Lung microvascular endothelial cell (primary cell): ENCODE measurements around the gene CRHR2. TPM values are rescaled to one million over a fixed set of nuclear protein-coding genes. Genes with fewer than 3 reads are reported as not detected.
"Not testable (repeated sequence)": the region's sequence is repeated elsewhere in the genome, so short reads cannot be mapped to it uniquely, and the experiment has no call there.

Experiments used
- DNase-seq, 2 donors: peaks; one replicate each; pipeline versions ENCODE4 v3.0.0 to v3.0.0-alpha.2; 2010; ENCODE audit warnings: low read depth in 2 of 2
- total RNA-seq: library from RNA; depleted of rRNA; stranded (reverse); fragments of >200 nt; gene quantifications from 2 replicates; pipeline ENCODE4 v1.2.1, GENCODE V29; 2014

Gene CRHR2
- total RNA-seq: not detected in 2 replicates

DNA sequence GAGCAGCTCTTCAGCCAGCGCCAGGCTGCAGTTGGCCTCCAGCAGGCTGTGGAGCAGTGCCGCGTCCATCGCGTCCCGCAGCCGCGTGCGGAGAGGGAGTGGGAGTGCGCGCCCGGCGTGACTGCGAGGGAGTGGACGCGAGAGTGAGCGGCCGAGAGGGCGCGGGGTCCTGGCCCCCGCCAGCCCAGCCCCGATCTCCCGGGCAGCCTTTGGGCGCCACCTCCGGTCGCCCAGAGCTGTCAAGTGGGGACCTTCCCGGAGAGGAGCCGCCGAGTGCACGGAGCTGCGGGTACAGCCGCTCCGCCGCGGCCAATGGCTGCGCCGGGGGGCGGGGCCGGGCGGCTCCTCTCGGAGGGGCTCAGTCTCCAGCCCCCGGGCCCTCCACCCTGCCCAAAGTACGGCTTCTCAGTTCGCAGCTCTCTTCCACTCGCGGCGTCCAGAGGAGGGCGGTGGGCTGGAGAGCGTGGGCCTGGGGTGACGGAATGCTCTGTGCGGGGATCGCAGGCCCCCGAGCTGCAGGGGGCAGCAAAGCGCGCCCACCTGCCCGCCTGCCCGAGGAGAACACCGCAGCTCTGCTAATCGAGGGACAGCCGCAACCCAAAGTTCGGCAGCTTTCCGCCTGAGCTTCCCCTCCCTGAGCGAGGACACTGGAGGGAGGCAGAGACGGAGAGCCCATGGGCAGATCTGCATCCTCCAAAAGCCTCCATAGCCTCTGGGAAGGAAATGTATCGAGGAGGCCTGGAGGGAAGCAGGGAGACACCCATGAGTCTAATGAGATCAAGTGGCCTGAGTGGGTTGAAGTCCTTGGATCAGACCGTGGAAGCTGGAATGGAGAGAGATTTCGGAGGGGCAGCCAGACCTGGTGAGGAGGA is at the start of gene CRHR2:
TSS of gene CRHR2 (minus strand) at position 245 of the 872 bp plus-strand sequence. CDS start at position 69, 176 bp downstream.
- peak in 1 of 2 donors; percentile 12 for DNase-seq

GRCh38 chr7:30731581-30731980 is 49.3 kb upstream of the CRHR2 start:
- no peak for DNase-seq

DNA sequence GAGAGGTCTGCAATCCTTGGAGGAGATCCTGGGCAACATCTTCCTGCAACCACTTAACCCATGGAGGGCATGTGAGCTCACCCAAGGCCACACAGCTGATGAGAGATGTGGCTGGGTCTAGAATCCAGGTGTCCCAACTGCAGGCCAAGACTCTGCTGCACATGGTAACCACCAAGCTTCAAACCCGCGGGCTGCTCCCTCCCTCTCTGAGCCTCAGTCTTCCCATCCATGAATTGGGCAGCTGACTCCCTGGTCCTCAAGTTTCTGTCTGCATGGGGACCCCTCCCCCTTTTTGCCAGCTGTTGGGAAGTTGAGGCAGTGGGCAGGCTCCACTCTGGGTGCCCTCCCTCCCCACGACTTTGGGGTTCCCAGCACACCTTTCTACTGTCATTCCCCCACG is 48.7 kb upstream of the CRHR2 start:
- DNase-seq: no peak

DNA sequence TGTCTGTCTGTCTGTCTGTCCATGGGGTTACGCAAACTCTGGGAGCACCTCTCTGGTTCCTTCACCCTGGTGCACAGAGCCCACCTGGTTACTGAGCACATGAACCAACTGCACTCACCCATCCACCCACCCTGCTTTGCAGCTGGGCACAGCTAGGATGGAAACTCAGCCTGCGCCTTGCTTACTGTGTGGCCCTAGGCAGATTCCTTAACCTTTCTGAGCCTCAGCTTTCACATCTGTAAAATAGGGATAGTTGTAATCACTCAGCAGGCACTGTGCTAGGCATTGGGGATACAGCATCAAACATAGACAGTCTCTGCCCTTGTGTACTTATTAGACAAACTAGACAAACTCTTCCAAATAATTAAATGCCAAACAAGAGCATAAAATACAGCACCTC is 47.8 kb upstream of the CRHR2 start:
- DNase-seq: no peak

DNA sequence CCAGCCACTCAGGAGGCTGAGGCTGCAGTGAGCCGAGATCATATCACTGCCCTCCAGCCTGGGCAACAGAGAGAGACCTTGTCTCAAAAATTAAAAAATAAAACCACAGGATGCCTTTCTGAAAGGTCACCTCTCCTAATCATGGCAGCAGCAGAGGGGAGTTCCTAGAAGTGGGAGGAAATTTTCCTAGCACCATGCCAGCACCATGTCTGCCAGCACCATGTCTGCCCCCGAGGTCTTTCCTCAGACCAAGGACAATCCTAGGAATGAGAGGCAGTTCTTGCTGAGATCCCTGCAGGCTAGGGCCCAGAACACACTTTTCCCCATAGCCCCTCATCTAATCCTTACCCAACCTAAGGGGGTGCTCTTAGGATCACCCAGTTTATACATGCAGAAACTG is 47.4 kb upstream of the CRHR2 start:
- DNase-seq: no peak

GRCh38 chr7:30728591-30729100 is 46.4 kb upstream of the CRHR2 start:
- no peak for DNase-seq

GRCh38 chr7:30727061-30727945 is 45.0 kb upstream of the CRHR2 start:
- no peak for DNase-seq

DNA sequence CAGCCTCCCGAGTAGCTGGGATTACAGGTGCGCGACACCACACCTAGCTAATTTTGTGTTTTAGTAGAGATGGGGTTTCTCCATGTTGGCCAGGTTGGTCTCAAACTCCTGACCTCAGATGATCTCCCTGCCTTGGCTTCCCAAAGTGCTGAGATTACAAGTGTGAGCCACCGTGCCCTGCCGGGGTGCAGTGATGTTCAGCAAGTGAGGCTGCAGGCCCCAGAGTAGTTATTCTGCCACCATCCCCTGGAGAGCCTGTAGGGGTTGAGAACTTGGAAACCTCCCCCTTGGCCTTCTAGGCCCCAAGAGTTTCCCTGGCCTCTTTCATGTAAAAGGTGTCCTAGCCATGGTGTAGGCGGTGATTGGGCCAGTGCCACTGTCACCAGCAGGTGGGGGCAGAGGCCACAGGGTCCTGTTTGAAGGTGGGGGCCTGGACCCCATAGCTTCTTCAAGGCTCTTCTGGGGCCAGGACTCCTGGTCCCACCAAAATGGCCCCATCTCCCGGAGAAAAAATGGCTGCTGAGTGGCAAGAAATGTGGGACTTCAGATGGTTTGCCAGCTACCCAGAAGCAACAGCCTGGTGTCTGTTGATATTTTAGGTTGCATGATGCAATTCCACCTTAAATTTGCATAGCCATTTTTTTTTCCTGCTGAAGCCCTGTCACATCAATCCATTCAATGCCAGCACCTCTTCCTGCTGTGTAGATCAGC is 44.2 kb upstream of the CRHR2 start:
- DNase-seq: no peak

DNA sequence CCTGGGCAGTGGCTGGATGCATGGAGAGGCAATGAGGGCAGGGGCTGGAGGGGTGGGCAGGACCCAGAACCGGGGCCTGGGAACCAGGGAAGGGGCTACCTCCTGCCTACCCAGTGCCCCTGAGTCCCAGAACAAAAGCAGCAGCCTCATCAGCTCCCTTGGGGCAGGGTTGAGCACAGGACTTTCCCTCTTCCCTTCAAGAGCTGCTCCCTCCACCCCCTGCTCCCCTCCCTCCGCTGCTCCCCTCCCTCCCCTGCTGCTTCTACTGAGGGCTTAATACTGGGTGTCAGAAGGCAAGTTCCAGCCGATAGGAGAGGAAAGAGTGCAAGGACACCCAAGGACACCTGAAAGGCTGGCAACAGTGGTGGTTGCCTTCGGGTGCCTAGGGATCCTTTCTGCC is 41.5 kb upstream of the CRHR2 start:
- DNase-seq: no peak

- no peak for DNase-seq
Observed at GRCh38 chr7:30722671-30723070, 40.4 kb upstream of the CRHR2 start.

GRCh38 chr7:30722187-30722586 is 39.9 kb upstream of the CRHR2 start:
- DNase-seq: no peak

DNA sequence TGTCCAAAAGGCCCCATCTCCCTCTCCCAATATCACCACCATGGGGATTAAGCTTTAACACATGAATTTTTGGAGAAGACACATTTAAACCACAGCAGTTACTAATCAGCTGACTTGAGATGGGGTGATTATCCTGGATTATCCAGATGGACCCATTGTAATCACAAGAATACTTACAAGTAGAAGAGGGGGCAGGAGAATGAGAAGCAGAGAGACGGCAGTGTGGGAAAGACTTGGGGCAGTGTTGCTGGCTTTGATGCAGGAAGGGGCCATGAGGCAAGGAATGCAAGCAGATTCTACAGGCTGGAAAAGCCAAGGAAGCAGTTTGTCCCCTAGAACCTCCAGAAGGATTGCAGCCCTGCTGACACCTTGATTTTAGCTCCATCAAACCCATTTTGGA is 39.0 kb upstream of the CRHR2 start:
- DNase-seq: no peak

GRCh38 chr7:30719434-30719833 is 37.2 kb upstream of the CRHR2 start:
- not testable (repeated sequence) for DNase-seq

DNA sequence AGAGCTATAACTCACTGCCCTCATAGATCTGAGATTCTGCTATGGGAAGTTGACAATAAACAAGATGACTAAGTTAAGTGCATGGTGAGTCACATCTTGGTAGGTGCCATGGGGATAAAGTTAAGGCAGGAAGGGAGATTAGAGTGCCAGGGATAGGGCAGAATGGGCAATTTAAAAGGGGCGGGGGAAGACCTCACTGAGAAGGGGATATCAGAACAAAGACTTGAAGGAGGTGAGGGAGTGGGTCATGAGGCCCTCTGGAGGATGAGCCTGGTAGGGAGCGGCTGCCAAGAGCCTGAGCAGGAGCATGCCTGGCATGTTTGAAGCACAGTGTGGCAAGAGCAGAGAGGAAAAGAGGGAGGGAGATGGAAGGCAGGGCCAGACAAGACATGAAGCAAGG is 34.9 kb upstream of the CRHR2 start:
- DNase-seq: no peak

- DNase-seq: no peak
Observed at GRCh38 chr7:30714129-30714528, 31.9 kb upstream of the CRHR2 start.

DNA sequence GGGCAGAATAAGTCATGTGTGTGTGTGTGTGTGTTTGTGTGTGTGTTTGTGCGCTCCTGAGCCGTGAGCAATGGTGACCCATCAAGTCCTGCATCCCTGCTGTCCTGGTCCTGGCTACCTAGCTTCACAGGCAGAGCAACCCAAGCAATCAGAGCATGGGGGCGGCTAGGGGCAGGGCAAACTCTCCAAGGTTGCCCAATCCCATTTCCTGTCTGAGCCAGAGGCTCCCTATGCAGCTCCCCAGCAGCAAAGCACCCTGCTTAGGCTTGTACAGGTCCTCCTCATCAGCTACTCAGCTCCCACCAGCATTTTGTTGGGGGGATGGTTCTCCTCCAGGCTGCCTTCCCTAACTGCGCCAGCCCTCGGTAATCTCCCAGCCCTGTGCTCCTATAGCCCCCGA is 31.1 kb upstream of the CRHR2 start:
- DNase-seq: no peak

- no peak for DNase-seq
Observed at GRCh38 chr7:30710669-30711068, 28.4 kb upstream of the CRHR2 start.

- no peak for DNase-seq
Observed at GRCh38 chr7:30709549-30709948, 27.3 kb upstream of the CRHR2 start.

- no peak for DNase-seq
Observed at GRCh38 chr7:30708983-30709382, 26.7 kb upstream of the CRHR2 start.

GRCh38 chr7:30708412-30708811 is 26.2 kb upstream of the CRHR2 start:
- no peak for DNase-seq
